Measurements from ENCODE around the gene HGD.

Gene HGD

DNA sequence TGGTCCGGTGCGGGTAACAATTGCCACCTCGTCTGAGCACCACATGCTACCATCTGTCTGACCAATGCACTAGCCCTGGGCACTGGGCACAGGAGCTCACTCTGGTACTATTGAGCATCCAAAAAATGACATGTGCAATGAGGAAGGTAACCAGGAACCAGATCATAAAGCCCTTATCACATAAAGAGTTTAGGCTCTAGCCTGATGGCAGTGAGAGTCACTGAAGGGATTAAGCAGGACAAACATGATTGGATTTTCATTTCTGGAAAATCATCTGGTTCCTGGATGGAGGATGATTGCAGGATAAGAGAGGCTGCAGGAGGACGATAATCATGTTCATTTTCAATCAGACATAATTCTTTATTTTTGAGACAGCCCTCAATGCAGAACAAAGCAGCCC lies 73.5 kb downstream of the HGD start:
- TF ChIP-seq, protein P1, sequence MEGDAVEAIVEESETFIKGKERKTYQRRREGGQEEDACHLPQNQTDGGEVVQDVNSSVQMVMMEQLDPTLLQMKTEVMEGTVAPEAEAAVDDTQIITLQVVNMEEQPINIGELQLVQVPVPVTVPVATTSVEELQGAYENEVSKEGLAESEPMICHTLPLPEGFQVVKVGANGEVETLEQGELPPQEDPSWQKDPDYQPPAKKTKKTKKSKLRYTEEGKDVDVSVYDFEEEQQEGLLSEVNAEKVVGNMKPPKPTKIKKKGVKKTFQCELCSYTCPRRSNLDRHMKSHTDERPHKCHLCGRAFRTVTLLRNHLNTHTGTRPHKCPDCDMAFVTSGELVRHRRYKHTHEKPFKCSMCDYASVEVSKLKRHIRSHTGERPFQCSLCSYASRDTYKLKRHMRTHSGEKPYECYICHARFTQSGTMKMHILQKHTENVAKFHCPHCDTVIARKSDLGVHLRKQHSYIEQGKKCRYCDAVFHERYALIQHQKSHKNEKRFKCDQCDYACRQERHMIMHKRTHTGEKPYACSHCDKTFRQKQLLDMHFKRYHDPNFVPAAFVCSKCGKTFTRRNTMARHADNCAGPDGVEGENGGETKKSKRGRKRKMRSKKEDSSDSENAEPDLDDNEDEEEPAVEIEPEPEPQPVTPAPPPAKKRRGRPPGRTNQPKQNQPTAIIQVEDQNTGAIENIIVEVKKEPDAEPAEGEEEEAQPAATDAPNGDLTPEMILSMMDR (IDR thresholded peaks at IDR 0.05; ENCODE audit: control insufficient read depth, insufficient read depth, low read depth, low read length, missing control alignments), result no peak
- no peak overlapping the region for H3K4me3 ChIP-seq (ENCODE audit: control insufficient read depth, low read depth, low read length)
- DNase-seq (ENCODE audit: low read depth), result no peak

DNA sequence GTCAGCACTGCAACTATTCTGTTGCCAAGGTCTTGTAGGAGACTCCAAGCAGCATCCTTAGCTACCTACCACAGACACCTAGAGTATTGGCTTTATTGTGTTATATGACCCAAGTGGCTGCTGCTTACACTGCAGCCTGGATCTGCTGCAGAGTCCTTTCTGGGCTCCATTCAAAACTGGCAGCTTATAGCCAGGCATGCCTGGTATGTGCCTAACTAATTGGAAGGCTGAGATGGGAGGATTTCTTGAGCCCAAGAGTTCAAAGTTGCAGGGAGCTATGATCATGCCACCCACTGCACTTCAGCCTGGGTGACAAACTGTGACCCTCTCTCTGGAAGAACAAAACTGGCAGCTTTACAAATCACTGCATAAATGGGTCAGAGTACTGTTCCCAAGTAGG lies 77.3 kb downstream of the HGD start:
- H3K4me3 ChIP-seq (ENCODE audit: control insufficient read depth, low read depth, low read length), result no peak overlapping the region
- DNase-seq (ENCODE audit: low read depth), result no peak
- TF ChIP-seq, protein P1 (IDR thresholded peaks at IDR 0.05; ENCODE audit: control insufficient read depth, insufficient read depth, low read depth, low read length, missing control alignments), result no peak

DNA sequence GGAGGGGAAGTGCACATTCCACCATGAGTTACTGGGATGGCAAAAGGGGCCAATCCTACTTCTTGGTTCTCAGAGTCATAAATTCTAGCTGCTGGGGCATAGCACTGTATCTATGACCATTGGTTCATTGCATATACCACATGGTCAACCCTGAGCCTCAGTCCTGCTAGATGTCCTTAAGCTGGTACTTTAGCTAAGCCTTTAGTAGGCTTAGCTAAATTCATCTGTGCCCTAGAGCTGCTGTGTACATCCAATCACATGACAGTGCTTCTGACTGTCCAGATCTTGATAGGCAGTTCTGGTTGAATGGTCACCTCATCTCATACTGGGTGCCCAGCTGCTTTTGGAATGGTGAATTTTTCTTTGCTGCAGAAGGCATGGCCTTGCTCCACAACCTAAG lies 77.7 kb downstream of the HGD start:
- TF ChIP-seq, protein P1 (IDR thresholded peaks at IDR 0.05; ENCODE audit: control insufficient read depth, insufficient read depth, low read depth, low read length, missing control alignments), result no peak
- H3K4me3 ChIP-seq (ENCODE audit: control insufficient read depth, low read depth, low read length), result no peak overlapping the region
- no peak for DNase-seq (ENCODE audit: low read depth)

DNA sequence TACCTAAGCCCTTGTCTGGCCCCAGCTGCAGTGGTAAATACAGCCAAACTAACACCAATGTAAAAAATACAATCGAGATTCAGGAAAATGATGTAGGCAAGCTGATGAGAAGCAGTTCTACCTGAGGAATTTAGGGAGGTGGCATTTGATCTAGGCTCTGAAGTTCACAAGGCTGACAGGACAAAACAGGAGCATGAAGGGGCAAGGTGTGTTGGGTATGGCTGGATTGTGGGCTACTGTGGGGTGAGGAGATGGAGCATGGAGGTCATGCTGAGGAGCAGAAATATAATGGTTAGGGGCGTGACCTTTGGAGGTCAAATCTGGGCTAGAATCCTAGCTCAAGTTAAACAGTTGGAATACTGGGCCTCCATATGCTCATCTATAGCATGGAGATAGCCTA lies 79.4 kb downstream of the HGD start:
- no peak for DNase-seq (ENCODE audit: low read depth)
- TF ChIP-seq, protein P1 (IDR thresholded peaks at IDR 0.05; ENCODE audit: control insufficient read depth, insufficient read depth, low read depth, low read length, missing control alignments), result no peak
- H3K4me3 ChIP-seq (ENCODE audit: control insufficient read depth, low read depth, low read length), result no peak overlapping the region

DNA sequence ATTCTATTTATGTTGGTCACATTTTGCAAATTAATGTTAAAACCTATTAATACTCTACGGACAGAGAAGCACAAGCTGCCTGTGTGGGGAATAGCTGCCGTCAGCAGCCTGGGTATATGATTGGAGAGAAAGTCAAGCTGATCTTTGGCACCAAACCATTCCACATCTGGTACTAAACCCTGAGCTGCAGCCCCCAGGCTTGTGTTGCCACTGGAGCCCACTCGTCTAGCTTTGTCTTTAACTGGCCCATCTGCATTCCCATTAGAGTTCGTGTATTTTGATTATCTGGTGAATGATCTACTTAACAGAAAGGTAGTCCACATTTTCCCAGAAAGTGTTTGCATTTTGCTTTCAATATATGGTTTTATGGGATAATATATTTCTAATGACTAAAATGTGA lies 80.5 kb downstream of the HGD start:
- TF ChIP-seq, protein P1 (IDR thresholded peaks at IDR 0.05; ENCODE audit: control insufficient read depth, insufficient read depth, low read depth, low read length, missing control alignments), result no peak
- no peak for DNase-seq (ENCODE audit: low read depth)
- H3K4me3 ChIP-seq (ENCODE audit: control insufficient read depth, low read depth, low read length), result no peak overlapping the region

DNA sequence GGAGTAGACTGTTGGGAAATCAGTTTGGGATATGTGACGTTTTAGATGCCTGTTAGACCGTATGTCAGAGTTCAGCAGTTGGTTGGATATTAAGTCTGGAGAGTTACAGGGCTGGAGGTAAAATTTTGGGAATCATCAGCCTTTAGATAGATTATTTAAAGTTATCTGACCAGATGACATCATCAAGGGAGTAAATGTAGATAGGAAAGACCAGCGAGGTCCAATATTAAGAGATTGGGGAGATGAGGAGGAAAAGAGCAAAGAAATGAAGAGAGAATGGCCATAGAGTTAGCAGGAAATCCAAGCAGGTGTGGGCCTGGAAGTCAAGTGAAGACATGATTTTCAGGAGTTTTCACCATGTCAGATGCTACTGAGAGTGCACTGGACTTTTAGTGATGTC lies 82.8 kb downstream of the HGD start:
- no peak overlapping the region for H3K4me3 ChIP-seq (ENCODE audit: control insufficient read depth, low read depth, low read length)
- TF ChIP-seq, protein P1 (IDR thresholded peaks at IDR 0.05; ENCODE audit: control insufficient read depth, insufficient read depth, low read depth, low read length, missing control alignments), result no peak
- DNase-seq (ENCODE audit: low read depth), result no peak

DNA sequence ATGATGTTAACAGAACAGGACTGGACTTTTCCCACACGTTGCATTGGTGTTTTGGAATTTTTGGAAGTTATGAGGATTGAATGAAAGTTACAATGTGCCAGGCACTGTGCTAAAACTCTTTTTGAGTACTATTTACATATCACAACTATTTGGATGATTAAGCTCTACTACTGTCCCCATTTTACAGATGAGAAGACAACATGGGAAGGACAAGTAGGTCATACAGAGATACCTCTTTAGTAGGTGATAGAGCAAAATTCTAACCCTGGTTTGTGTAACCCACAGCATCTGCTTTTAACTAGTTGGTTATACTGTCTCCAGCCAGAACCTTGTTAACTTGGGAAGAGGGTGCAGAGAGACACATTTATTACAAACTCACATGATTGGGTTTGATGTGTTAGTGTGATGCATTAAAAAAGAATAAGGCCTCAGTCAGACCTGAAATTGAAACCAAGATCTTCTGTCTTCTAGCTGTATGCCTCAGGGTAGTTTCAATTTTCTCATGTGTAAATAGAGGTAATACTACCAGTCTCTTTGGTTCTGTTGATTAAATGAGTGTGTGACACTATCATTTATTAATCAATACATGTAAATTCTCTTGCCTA lies 84.5 kb downstream of the HGD start:
- H3K4me3 ChIP-seq (ENCODE audit: control insufficient read depth, low read depth, low read length), result no peak overlapping the region
- no peak for DNase-seq (ENCODE audit: low read depth)
- TF ChIP-seq, protein P1 (IDR thresholded peaks at IDR 0.05; ENCODE audit: control insufficient read depth, insufficient read depth, low read depth, low read length, missing control alignments), result no peak

Data from AG09309 (cell line).